T47D (cell line): ENCODE results near the gene HOXA3.

Experiments
- DNase-seq, 2 experiments: peaks; one replicate each; pipeline versions ENCODE4 v3.0.0 to v3.0.0-alpha.2; 2011 to 2012; ENCODE audit warnings: low read depth in 1 of 2, low spot score in 1 of 2
- JUND ChIP-seq: IDR thresholded peaks from 2 replicates; pipeline ENCODE4 v1.6.1; 2012; ENCODE audit warnings: low read depth
- in situ Hi-C: cut with HindIII; loops from 2 replicates; pipeline ENCODE4 v1.10.0; 2016; ENCODE audit warnings: low sequenced_read_pairs, low pct_unique_long_range_greater_than_20kb

HOXA3 gene

GRCh38 chr7:27133409-27134231 lies 18.8 kb downstream of the HOXA3 start:
- in situ Hi-C loops: no loop called here
- peak in 1 of 2 experiments; percentile 58 for DNase-seq

GRCh38 chr7:27132978-27133377 lies 19.4 kb downstream of the HOXA3 start:
- in situ Hi-C loops: no loop called here
- TF ChIP-seq JUND: no peak
- DNase-seq: no peak

More at GRCh38 chr7:27133409-27134231, 18.8 kb downstream of the HOXA3 start:
- TF ChIP-seq JUND: no peak

- TF ChIP-seq JUND: no peak
- DNase-seq: no peak
- in situ Hi-C loops: no loop called here
Observed at GRCh38 chr7:27132214-27132613, 20.2 kb downstream of the HOXA3 start.

GRCh38 chr7:27131390-27131819 lies 21.0 kb downstream of the HOXA3 start:
- in situ Hi-C loops: no loop called here
- no peak for TF ChIP-seq JUND
- DNase-seq: no peak

GRCh38 chr7:27130540-27131389 lies 21.6 kb downstream of the HOXA3 start, which contains the start of gene HOXA4:
TSS of gene HOXA4 (minus strand) at chr7:27130757. CDS start at chr7:27130733, 24 bp downstream.
- TF ChIP-seq JUND: no peak
- DNase-seq: no peak
- in situ Hi-C loops: no loop called here

- TF ChIP-seq JUND: no peak
- DNase-seq: no peak
- in situ Hi-C loops: no loop called here
Observed at GRCh38 chr7:27129729-27130539, 22.4 kb downstream of the HOXA3 start.

- no peak for TF ChIP-seq JUND
- no peak for DNase-seq
- in situ Hi-C loops: no loop called here
Observed at GRCh38 chr7:27128776-27129728, 23.3 kb downstream of the HOXA3 start.

- no peak for DNase-seq
- TF ChIP-seq JUND: no peak
- in situ Hi-C loops: no loop called here
Observed at GRCh38 chr7:27128034-27128433, 24.3 kb downstream of the HOXA3 start.

GRCh38 chr7:27126596-27127327 lies 25.6 kb downstream of the HOXA3 start:
- TF ChIP-seq JUND: no peak
- in situ Hi-C loops: no loop called here
- no peak for DNase-seq

- no peak for TF ChIP-seq JUND
- no peak for DNase-seq
- in situ Hi-C loops: no loop called here
Observed at GRCh38 chr7:27125986-27126394, 26.4 kb downstream of the HOXA3 start.
